MCF 10A (cell line): Measurements from ENCODE around the gene BATF. TPM values are rescaled to one million over a fixed set of nuclear protein-coding genes. Genes with fewer than 3 reads are reported as not detected.

ENCODE experiments used
- BruUV-seq: library from RNA; stranded (reverse); fragments of 400-500 nt; replicated peaks from 2 replicates; lab custom pipeline; 2021; lab: Mats Ljungman, UMichigan
- CTCF ChIA-PET: fragments of 300-600 bp; sonication (Branson Sonifier 250); formaldehyde crosslinking; extraction: SDS; loops from one replicate; lab custom pipeline; 2021; ENCODE audit warnings: antibody characterized with exemption, inconsistent platforms; lab: Yijun Ruan, JAX
- POLR2A ChIA-PET: fragments of 300-600, 350-650 bp; sonication (Branson Sonifier 250); formaldehyde crosslinking; extraction: SDS; loops from one replicate; lab custom pipeline; 2020; ENCODE audit warnings: antibody characterized with exemption, inconsistent platforms; lab: Yijun Ruan, JAX
- DNase-seq: peaks from one replicate; pipeline ENCODE4 v3.0.0-alpha.2; 2018; ENCODE audit not compliant: unreplicated experiment
- H3K27ac Mint-ChIP-seq: one replicate; pipeline ENCODE4 v1.8.0; 2022; ENCODE audit warnings: mild to moderate bottlenecking, low read depth, mixed read lengths; ENCODE audit not compliant: unreplicated experiment
- H3K27me3 Mint-ChIP-seq: one replicate; pipeline ENCODE4 v1.8.0; 2022; ENCODE audit warnings: mixed read lengths; ENCODE audit not compliant: insufficient read depth, unreplicated experiment
- H3K36me3 Mint-ChIP-seq: one replicate; pipeline ENCODE4 v1.8.0; 2022; ENCODE audit warnings: mild to moderate bottlenecking, moderate library complexity, mixed read lengths; ENCODE audit not compliant: insufficient read depth, unreplicated experiment
- H3K4me1 Mint-ChIP-seq: one replicate; pipeline ENCODE4 v1.8.0; 2022; ENCODE audit warnings: mixed read lengths; ENCODE audit not compliant: insufficient read depth, unreplicated experiment
- H3K4me3 Mint-ChIP-seq: one replicate; pipeline ENCODE4 v1.8.0; 2022; ENCODE audit warnings: mild to moderate bottlenecking, moderate library complexity, mixed read lengths; ENCODE audit not compliant: unreplicated experiment
- H3K9me3 Mint-ChIP-seq: one replicate; pipeline ENCODE4 v1.8.0; 2022; ENCODE audit warnings: mixed read lengths; ENCODE audit not compliant: unreplicated experiment
- CTCF ChIP-seq: fragments of 200-600 bp; IDR thresholded peaks from one replicate; pipeline ENCODE4 v1.8.0; 2022; ENCODE audit warnings: antibody characterized with exemption, mild to moderate bottlenecking; ENCODE audit not compliant: unreplicated experiment
- intact Hi-C: fragments of 100-400 bp; cut with micrococcal nuclease; formaldehyde crosslinking; loops from 2 replicates; pipeline ENCODE4 v1.14.1; 2022
- total RNA-seq: library from RNA; stranded (reverse); gene quantifications from 2 replicates; pipeline ENCODE4 v1.2.3, GENCODE V29; 2022

BATF gene
- total RNA-seq, 1 experiment from 2014 or later, result not detected

- no peaks in the 10 kb centered on the region for H3K36me3 Mint-ChIP-seq
- no peaks in the 10 kb centered on the region for H3K27me3 Mint-ChIP-seq
- POLR2A ChIA-PET, result no interaction called here
- peaks cover 5% of the 10 kb centered on the region for H3K4me1 Mint-ChIP-seq
- no peak for DNase-seq
- BruUV-seq, result no TSS peak
- H3K4me3 Mint-ChIP-seq, result no peak overlapping the region
- H3K27ac Mint-ChIP-seq, result no peak overlapping the region
- CTCF ChIA-PET, result interaction anchor here (0.6 to 7.5 kb wide), 3 partner anchors 31 to 186 kb away, joined by 3 to 177 read pairs (median 7); no protein-coding TSS in a partner anchor
- intact Hi-C loops, result no loop called here
- H3K9me3 Mint-ChIP-seq, result no peaks in the 10 kb centered on the region
- no peak for TF ChIP-seq CTCF
Measured at GRCh38 chr14:75492832-75493591, 29.3 kb upstream of the BATF start.

GRCh38 chr14:75493592-75494087, 28.6 kb upstream of the BATF start:
- Mint-ChIP-seq H3K9me3 (no peaks in the 10 kb centered on the region), H3K36me3 (no peaks in the 10 kb centered on the region), H3K4me1 (peaks cover 3% of the 10 kb centered on the region), H3K27ac (no peak overlapping the region), H3K4me3 (no peak overlapping the region), H3K27me3 (no peaks in the 10 kb centered on the region)
- TF ChIP-seq CTCF, result no peak
- intact Hi-C loops, result no loop called here
- BruUV-seq, result no TSS peak
- ChIA-PET POLR2A (no interaction called here), CTCF (interaction anchor here (0.6 to 7.5 kb wide), 3 partner anchors 31 to 187 kb away, joined by 3 to 177 read pairs (median 7); no protein-coding TSS in a partner anchor)
- no peak for DNase-seq

- DNase-seq, result no peak
- H3K4me1 Mint-ChIP-seq, result no peaks in the 10 kb centered on the region
- H3K4me3 Mint-ChIP-seq, result no peak overlapping the region
- no peaks in the 10 kb centered on the region for H3K9me3 Mint-ChIP-seq
- POLR2A ChIA-PET, result interaction anchor here (0.6 to 1.5 kb wide), 3 partner anchors 45 to 178 kb away, joined by 3 to 4 read pairs (median 4); no protein-coding TSS in a partner anchor
- TF ChIP-seq CTCF, result no peak
- no peak overlapping the region for H3K27ac Mint-ChIP-seq
- BruUV-seq, result no TSS peak
- intact Hi-C loops, result no loop called here
- no peaks in the 10 kb centered on the region for H3K27me3 Mint-ChIP-seq
- CTCF ChIA-PET, result interaction anchor here (0.6 to 2.7 kb wide), 4 partner anchors 65 to 374 kb away, joined by 3 to 17 read pairs (median 3); no protein-coding TSS in a partner anchor
- no peaks in the 10 kb centered on the region for H3K36me3 Mint-ChIP-seq
Measured at GRCh38 chr14:75494896-75495295, 27.4 kb upstream of the BATF start.

GRCh38 chr14:75495399-75495798, 26.9 kb upstream of the BATF start:
- H3K4me3 Mint-ChIP-seq, result no peak overlapping the region
- intact Hi-C loops, result no loop called here
- H3K36me3 Mint-ChIP-seq, result no peaks in the 10 kb centered on the region
- no peak overlapping the region for H3K27ac Mint-ChIP-seq
- BruUV-seq, result no TSS peak
- H3K4me1 Mint-ChIP-seq, result no peaks in the 10 kb centered on the region
- H3K27me3 Mint-ChIP-seq, result no peaks in the 10 kb centered on the region
- TF ChIP-seq CTCF, result no peak
- ChIA-PET CTCF (interaction anchor here (0.6 to 2.7 kb wide), 7 partner anchors 65 to 511 kb away, joined by 3 to 17 read pairs (median 3); no protein-coding TSS in a partner anchor), POLR2A (interaction anchor here (0.8 to 1.5 kb wide), 2 partner anchors 45 to 64 kb away, joined by 3 to 4 read pairs; no protein-coding TSS in a partner anchor)
- no peaks in the 10 kb centered on the region for H3K9me3 Mint-ChIP-seq
- DNase-seq, result no peak
